ENCODE measurements around the gene KIF22.

Gene KIF22

GRCh38 chr16:29794231-29794710, 3.7 kb downstream of the KIF22 start:
- no peak overlapping the region for H3K4me3 ChIP-seq (ENCODE audit: low read depth, low read length)
- TF ChIP-seq, protein P1, sequence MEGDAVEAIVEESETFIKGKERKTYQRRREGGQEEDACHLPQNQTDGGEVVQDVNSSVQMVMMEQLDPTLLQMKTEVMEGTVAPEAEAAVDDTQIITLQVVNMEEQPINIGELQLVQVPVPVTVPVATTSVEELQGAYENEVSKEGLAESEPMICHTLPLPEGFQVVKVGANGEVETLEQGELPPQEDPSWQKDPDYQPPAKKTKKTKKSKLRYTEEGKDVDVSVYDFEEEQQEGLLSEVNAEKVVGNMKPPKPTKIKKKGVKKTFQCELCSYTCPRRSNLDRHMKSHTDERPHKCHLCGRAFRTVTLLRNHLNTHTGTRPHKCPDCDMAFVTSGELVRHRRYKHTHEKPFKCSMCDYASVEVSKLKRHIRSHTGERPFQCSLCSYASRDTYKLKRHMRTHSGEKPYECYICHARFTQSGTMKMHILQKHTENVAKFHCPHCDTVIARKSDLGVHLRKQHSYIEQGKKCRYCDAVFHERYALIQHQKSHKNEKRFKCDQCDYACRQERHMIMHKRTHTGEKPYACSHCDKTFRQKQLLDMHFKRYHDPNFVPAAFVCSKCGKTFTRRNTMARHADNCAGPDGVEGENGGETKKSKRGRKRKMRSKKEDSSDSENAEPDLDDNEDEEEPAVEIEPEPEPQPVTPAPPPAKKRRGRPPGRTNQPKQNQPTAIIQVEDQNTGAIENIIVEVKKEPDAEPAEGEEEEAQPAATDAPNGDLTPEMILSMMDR (IDR thresholded peaks at IDR 0.05; ENCODE audit: borderline replicate concordance, insufficient read depth, low read depth, low read length), result no peak

- TF ChIP-seq, protein P1 (IDR thresholded peaks at IDR 0.05; ENCODE audit: borderline replicate concordance, insufficient read depth, low read depth, low read length), result no peak
- H3K4me3 ChIP-seq (ENCODE audit: low read depth, low read length), result no peak overlapping the region
These were observed 11.9 kb downstream of the KIF22 start for GRCh38 chr16:29802416-29802935.

- TF ChIP-seq, protein P1 (IDR thresholded peaks at IDR 0.05; ENCODE audit: borderline replicate concordance, insufficient read depth, low read depth, low read length), result no peak
- no peak overlapping the region for H3K4me3 ChIP-seq (ENCODE audit: low read depth, low read length)
These were observed 13.5 kb downstream of the KIF22 start for GRCh38 chr16:29804020-29804419.

DNA sequence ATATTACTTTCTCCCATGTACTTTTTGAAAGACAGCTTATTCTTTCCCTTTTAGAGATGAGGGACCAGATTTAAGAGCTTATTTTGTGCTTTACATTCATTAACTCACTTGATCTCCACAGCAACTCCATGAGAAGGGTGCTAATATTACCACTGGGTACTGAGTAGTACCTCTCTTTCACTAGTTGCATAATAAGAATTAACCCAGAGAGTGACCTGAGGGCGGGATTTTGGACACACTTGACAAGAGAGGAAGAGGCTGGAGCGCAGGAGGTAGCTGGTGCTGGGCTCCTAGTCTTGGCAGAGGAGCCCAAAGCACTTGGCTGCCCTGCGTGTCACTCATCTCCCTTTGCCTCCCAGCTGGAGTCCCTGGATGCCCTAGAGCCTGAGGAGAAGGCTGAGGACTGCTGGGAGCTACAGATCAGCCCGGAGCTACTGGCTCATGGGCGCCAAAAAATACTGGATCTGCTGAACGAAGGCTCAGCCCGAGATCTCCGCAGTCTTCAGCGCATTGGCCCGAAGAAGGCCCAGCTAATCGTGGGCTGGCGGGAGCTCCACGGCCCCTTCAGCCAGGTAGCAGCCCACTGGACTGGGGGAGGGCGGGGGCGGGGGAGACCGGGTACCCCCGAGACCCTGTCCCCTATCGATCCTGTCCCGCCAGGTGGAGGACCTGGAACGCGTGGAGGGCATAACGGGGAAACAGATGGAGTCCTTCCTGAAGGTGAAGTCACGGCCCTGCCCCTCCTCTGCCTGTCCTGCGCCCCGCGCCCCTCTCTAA, 14.1 kb downstream of the KIF22 start:
- peak overlapping the region; percentile 72 for H3K4me3 ChIP-seq (ENCODE audit: low read depth, low read length)
- TF ChIP-seq, protein P1 (IDR thresholded peaks at IDR 0.05; ENCODE audit: borderline replicate concordance, insufficient read depth, low read depth, low read length), result no peak

DNA sequence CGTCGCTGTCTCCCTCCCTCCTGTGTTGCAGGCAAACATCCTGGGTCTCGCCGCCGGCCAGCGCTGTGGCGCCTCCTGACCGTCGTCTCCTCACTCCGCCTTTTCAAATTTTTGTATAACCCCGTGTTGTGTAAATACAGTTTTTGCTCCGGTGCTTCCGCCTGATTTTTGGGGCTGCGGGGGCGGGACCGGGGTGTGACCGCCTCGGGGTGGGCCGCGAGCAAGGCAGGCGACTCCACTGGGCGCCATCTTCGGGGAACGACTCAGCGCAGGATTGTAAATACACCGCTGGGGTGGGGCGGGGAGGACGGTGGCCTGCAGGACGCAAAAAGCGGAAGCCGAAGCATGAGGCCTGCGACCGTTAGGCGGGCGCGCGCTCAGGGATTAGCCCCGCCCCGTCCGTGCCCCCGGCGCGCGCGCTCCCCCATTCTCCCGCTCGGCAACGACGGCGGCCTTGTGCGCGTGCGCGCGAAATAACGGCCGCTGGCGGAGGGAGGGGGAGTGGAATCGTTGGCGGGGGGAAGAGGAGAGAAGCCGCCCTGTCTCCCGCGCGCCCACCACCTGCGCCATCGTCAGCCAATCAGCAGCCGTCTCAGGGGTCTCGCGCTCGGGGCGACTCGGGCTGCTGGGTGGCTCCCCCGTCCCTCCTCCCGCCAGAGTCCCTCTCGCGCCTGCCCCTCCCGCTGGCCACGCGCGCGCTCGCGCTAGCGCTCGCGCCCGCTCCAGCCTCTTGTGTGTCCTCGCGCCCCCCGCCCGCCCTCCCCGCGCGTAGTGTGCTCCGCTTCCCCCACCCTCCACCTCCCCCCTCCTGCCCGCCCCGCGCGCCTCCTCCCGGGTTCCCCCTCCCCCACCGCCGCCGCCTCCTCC, 14.9 kb downstream of the KIF22 start:
- H3K4me3 ChIP-seq (ENCODE audit: low read depth, low read length), result peak overlapping the region; percentile 72
- TF ChIP-seq, protein P1 (IDR thresholded peaks at IDR 0.05; ENCODE audit: borderline replicate concordance, insufficient read depth, low read depth, low read length), result no peak

DNA sequence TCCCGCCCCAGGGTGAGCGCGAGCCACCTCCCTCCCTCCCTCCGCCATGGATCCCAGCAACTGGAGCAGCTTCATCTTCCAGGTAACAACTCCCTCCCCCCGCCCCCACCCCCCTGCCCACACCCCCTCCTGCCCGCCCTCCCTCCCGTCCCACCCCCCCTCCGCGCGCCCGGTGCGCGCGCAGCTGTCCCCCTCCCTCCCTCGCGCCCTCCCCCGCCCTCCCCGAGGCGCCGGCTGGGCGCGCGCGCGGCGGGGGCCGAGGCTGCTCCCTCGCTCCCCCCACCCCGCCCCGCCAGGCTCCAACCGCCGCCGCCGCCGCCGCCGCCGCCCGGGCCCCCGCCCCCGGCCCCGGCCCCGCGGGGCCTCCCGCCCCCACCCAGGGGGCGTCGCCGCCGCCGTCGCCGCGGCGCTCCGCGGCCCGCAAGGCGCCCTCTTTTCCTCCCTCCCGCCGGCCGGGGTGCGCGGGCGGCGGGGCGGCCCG, 15.6 kb downstream of the KIF22 start, which contains the start of gene MAZ:
TSS of gene MAZ (plus strand) at position 431 of the 481 bp plus-strand sequence. CDS start 173 bp downstream, outside the sequence.
- TF ChIP-seq, protein P1 (IDR thresholded peaks at IDR 0.05; ENCODE audit: borderline replicate concordance, insufficient read depth, low read depth, low read length), result no peak
- H3K4me3 ChIP-seq (ENCODE audit: low read depth, low read length), result peak within 1 kb of the TSS; percentile 60
